ENCODE measurements around the gene HFE. TPM values are rescaled to one million over a fixed set of nuclear protein-coding genes. Genes with fewer than 3 reads are reported as not detected.

The HFE gene
- total and polyA plus RNA-seq, 2 donors from 2014 or later, result 6.3 to 10.6 TPM

GRCh38 chr6:26129656-26130055 lies 42.4 kb downstream of the HFE start:
- Histone ChIP-seq H3K9ac (ENCODE audit: low read length in 3 of 3) (no peak overlapping the region), H3K27ac (ENCODE audit: low read depth in 2 of 2, low read length in 2 of 2) (no peak overlapping the region), H3K4me1 (ENCODE audit: control insufficient read depth in 2 of 3, insufficient read depth in 2 of 3, low read depth in 1 of 3, low read length in 3 of 3) (peaks cover 0 to 4% (median 0%) of the 10 kb centered on the region in 3 donors), H3K36me3 (ENCODE audit: control insufficient read depth in 2 of 3, insufficient read depth in 3 of 3, low read length in 3 of 3) (peaks cover 0 to 6% (median 2%) of the 10 kb centered on the region in 3 donors), H3K9me3 (ENCODE audit: control insufficient read depth in 2 of 3, insufficient read depth in 1 of 3, low read length in 3 of 3) (no peaks in the 10 kb centered on the region), H3K4me3 (ENCODE audit: low read length in 3 of 3) (no peak overlapping the region), H3K27me3 (ENCODE audit: control insufficient read depth, insufficient read depth, low read length) (no peaks in the 10 kb centered on the region)
- DNase-seq (no peak), FAIRE-seq (no peak)
- no peak for TF ChIP-seq CTCF (IDR thresholded peaks at IDR 0.05; ENCODE audit: borderline replicate concordance, extremely low read depth, insufficient read depth)
- intact Hi-C loops (cut with DNase I), result no loop called here

GRCh38 chr6:26130581-26131249 lies 43.5 kb downstream of the HFE start:
- DNase-seq, result peak in 1 of 5 donors; percentile 23
- Histone ChIP-seq H3K27me3 (ENCODE audit: control insufficient read depth, insufficient read depth, low read length) (no peaks in the 10 kb centered on the region), H3K4me1 (ENCODE audit: control insufficient read depth in 2 of 3, insufficient read depth in 2 of 3, low read depth in 1 of 3, low read length in 3 of 3) (peaks cover 0 to 4% (median 0%) of the 10 kb centered on the region in 3 donors), H3K36me3 (ENCODE audit: control insufficient read depth in 2 of 3, insufficient read depth in 3 of 3, low read length in 3 of 3) (peaks cover 0 to 6% (median 2%) of the 10 kb centered on the region in 3 donors), H3K9ac (ENCODE audit: low read length in 3 of 3) (no peak overlapping the region), H3K4me3 (ENCODE audit: low read length in 3 of 3) (no peak overlapping the region), H3K9me3 (ENCODE audit: control insufficient read depth in 2 of 3, insufficient read depth in 1 of 3, low read length in 3 of 3) (no peaks in the 10 kb centered on the region), H3K27ac (ENCODE audit: low read depth in 2 of 2, low read length in 2 of 2) (no peak overlapping the region)
- intact Hi-C loops (cut with DNase I), result no loop called here
- no peak for FAIRE-seq
- TF ChIP-seq CTCF (IDR thresholded peaks at IDR 0.05; ENCODE audit: borderline replicate concordance, extremely low read depth, insufficient read depth), result no peak

GRCh38 chr6:26131618-26132017 lies 44.4 kb downstream of the HFE start:
- intact Hi-C loops (cut with DNase I), result no loop called here

More at GRCh38 chr6:26131618-26132017, 44.4 kb downstream of the HFE start:
- H3K9me3 ChIP-seq (ENCODE audit: control insufficient read depth in 2 of 3, insufficient read depth in 1 of 3, low read length in 3 of 3), result no peaks in the 10 kb centered on the region
- no peak overlapping the region for H3K9ac ChIP-seq (ENCODE audit: low read length in 3 of 3)
- H3K36me3 ChIP-seq (ENCODE audit: control insufficient read depth in 2 of 3, insufficient read depth in 3 of 3, low read length in 3 of 3), result peaks cover 0 to 6% (median 2%) of the 10 kb centered on the region in 3 donors
- H3K27ac ChIP-seq (ENCODE audit: low read depth in 2 of 2, low read length in 2 of 2), result no peak overlapping the region
- H3K4me1 ChIP-seq (ENCODE audit: control insufficient read depth in 2 of 3, insufficient read depth in 2 of 3, low read depth in 1 of 3, low read length in 3 of 3), result peaks cover 0 to 4% (median 0%) of the 10 kb centered on the region in 3 donors
- no peak for DNase-seq
- TF ChIP-seq CTCF (IDR thresholded peaks at IDR 0.05; ENCODE audit: borderline replicate concordance, extremely low read depth, insufficient read depth), result no peak
- FAIRE-seq, result no peak
- no peak overlapping the region for H3K4me3 ChIP-seq (ENCODE audit: low read length in 3 of 3)
- no peaks in the 10 kb centered on the region for H3K27me3 ChIP-seq (ENCODE audit: control insufficient read depth, insufficient read depth, low read length)
